GM13976 (cell line): ENCODE data around the gene PRDM8.

Source experiments
- DNase-seq: peaks from one replicate; pipeline ENCODE4 v3.0.0; 2012; ENCODE audit warnings: low spot score
- in situ Hi-C: fragments of 300-500 bp; cut with MboI; formaldehyde crosslinking; loops from one replicate; pipeline ENCODE4 v1.12.0; 2022; ENCODE audit warnings: low sequenced_read_pairs, mixed read lengths, inconsistent platforms; ENCODE audit not compliant: unreplicated experiment
- TF ChIP-seq, protein P1 (sequence below): IDR thresholded peaks from 2 replicates; pipeline ENCODE4 v1.5.1; 2012; ENCODE audit warnings: borderline replicate concordance, mild to moderate bottlenecking; ENCODE audit not compliant: insufficient read depth; ENCODE audit errors: extremely low read depth, missing control alignments, control extremely low read depth

The PRDM8 gene

DNA sequence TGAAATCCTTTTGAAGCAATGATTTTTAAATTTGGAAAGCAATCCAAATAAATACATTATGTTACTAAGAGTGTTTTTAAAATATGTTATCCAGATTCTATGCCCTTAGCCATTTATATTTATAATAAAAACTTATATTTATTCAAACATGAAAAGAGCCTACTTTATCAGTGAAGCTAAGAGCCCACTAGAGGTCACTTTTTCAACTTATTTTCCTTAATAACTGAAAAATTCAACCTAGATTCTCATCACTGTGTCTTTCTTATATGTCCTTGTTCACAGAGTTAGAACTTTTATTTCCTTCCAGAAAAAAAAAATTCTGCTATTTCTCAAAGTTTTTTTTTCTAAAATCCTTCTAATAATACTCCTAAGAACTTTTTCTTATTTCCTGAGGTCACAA, 23.9 kb downstream of the PRDM8 start:
- no peak for DNase-seq
- TF ChIP-seq, protein P1, sequence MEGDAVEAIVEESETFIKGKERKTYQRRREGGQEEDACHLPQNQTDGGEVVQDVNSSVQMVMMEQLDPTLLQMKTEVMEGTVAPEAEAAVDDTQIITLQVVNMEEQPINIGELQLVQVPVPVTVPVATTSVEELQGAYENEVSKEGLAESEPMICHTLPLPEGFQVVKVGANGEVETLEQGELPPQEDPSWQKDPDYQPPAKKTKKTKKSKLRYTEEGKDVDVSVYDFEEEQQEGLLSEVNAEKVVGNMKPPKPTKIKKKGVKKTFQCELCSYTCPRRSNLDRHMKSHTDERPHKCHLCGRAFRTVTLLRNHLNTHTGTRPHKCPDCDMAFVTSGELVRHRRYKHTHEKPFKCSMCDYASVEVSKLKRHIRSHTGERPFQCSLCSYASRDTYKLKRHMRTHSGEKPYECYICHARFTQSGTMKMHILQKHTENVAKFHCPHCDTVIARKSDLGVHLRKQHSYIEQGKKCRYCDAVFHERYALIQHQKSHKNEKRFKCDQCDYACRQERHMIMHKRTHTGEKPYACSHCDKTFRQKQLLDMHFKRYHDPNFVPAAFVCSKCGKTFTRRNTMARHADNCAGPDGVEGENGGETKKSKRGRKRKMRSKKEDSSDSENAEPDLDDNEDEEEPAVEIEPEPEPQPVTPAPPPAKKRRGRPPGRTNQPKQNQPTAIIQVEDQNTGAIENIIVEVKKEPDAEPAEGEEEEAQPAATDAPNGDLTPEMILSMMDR = no peak
- in situ Hi-C loops = no loop called here

DNA sequence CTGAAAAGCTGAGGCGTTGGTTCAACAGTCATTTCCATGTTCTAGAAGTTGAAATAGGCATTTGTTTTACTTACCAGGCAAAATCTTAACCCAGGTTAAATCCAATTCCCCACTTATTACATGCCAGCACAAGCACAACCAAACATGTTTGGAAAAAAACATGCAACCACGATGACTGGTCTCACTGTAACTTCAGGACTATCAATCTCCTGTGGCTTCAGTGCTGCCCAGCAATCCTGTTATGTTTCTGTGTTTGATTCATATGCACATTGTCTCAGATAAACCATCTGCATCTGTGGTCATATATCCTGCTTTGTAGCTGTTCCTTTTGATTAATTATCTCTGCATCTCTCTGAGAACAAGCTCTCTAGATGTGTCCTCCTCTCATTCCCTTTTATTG, 28.3 kb downstream of the PRDM8 start:
- in situ Hi-C loops = no loop called here
- TF ChIP-seq, protein P1 = no peak
- DNase-seq = no peak

DNA sequence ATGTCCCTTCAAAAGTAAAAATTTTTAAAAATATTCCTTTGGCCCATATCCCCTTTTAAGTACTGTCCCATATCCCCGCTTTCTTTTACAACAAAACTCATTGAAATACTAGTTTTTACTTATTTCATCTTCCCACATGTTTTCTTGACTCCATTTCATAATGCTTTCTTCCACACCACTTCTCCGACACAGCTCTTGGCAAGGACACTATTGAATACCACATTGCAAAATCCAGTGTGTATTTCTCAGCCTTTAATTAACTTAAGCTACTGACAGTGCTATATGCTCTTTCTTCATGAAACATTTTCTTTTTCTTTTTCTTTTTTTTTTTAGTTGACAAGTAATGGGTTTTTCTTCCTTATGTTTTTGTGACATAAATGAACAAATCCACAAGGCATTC, 28.8 kb downstream of the PRDM8 start:
- no peak for DNase-seq
- TF ChIP-seq, protein P1 = no peak
- in situ Hi-C loops = no loop called here

DNA sequence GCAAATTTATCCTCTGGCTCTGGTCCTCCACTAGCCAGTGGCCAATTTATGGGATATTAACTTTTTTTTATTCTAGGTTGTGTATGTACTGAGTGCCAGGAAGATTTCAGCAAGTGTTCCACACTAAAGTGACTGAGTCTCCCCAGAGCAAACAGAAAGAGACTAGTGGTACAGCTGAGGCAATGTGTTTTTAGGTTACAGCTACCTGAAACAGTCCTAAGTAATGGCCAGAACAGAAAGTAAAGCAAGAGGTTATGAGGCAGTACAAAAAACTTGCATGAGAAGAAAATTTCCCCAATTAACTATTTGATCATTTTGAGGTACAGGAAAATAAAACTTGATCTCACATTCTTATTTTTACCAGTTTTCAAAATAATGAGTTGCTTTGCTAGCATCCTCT, 31.2 kb downstream of the PRDM8 start:
- in situ Hi-C loops = no loop called here
- no peak for DNase-seq
- TF ChIP-seq, protein P1 = no peak

DNA sequence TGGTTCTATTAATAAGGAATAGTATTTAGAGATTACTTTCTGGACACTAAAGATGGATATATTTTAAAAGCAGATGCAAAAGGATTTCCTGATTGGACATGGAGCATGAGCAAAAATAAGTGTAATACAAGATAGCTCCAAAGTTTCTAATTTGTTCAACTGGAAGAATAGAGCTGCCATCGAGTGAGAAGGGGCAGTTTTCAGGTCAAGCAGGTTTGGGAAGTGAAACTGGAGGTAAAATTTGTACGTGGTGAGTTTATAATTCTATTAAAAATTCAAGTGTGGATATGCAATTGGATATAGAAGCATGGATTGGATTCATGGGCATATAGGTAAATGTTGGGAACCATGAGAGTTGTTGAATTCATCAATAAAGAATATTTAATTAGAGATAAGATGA, 31.8 kb downstream of the PRDM8 start:
- no peak for DNase-seq
- in situ Hi-C loops = no loop called here

DNA sequence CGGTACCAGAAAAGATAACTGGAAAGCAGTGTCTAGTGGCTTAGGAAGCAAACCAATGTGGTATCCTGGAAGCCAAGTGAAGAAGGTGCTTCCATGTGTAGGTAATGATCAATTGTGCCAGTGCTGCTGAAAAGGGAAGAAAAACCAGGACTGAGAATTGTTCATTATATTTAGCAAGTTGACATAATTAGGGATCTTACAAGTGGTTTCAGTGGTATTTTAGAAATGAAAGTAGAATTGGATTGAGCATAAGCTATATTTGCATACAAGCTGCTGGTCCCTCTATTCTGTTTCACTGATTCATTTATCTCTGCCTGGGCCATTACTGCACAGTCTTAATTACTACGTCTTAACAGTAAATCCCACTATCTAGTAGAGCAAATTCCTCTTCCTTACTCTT, 32.3 kb downstream of the PRDM8 start:
- TF ChIP-seq, protein P1 = no peak
- DNase-seq = no peak
- in situ Hi-C loops = no loop called here

More for the DNA sequence above, 31.8 kb downstream of the PRDM8 start:
- TF ChIP-seq, protein P1 = no peak

DNA sequence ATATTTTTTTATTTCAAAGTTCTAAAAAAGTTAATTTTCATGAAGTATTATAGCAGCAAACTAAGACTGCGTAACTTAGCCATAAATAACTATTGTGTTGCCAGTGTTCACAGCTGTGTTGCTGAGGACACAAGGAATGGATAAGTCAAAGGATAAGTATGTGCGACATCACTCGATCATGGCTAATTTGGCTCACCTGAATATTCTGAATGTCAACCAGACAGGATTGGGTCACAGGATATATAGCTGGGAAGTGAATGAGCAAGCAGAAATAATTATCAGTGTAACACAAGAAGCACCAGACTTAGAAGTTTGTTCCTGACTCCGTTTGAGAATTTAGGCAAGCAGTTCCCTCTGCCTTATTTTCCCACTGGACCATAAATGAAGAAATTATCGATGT, 33.9 kb downstream of the PRDM8 start:
- in situ Hi-C loops = no loop called here

More for the DNA sequence above, 33.9 kb downstream of the PRDM8 start:
- DNase-seq = no peak
- TF ChIP-seq, protein P1 = no peak
